ENCODE data around the gene CSF3.
A peak's percentile ranks its signal among the peaks of the same experiment; 100 is the strongest.

Gene CSF3

GRCh38 chr17:40022497-40022896 lies 7.3 kb downstream of the CSF3 start:
- no peak for TF ChIP-seq CTCF (conservative IDR thresholded peaks at IDR 0.05)
- H3K27ac ChIP-seq = peak overlapping the region; percentile 59

GRCh38 chr17:40022961-40023541 lies 7.8 kb downstream of the CSF3 start:
- H3K27ac ChIP-seq = peak overlapping the region; percentile 59
- no peak for TF ChIP-seq CTCF (conservative IDR thresholded peaks at IDR 0.05)

- TF ChIP-seq CTCF (conservative IDR thresholded peaks at IDR 0.05) = no peak
These were observed 8.5 kb downstream of the CSF3 start for GRCh38 chr17:40023590-40024292.

GRCh38 chr17:40024901-40025300 lies 9.7 kb downstream of the CSF3 start:
- H3K27ac ChIP-seq = peak overlapping the region; percentile 33; the same call in 1 of the 2 replicates
- no peak for TF ChIP-seq CTCF (conservative IDR thresholded peaks at IDR 0.05)

More at GRCh38 chr17:40023590-40024292, 8.5 kb downstream of the CSF3 start:
- H3K27ac ChIP-seq = peak overlapping the region; percentile 59

GRCh38 chr17:40025559-40025958 lies 10.3 kb downstream of the CSF3 start:
- no peak for TF ChIP-seq CTCF (conservative IDR thresholded peaks at IDR 0.05)
- peak overlapping the region; percentile 33 for H3K27ac ChIP-seq

GRCh38 chr17:40025991-40026815 lies 11.0 kb downstream of the CSF3 start:
- TF ChIP-seq CTCF (conservative IDR thresholded peaks at IDR 0.05) = no peak
- peak overlapping the region; percentile 33 for H3K27ac ChIP-seq

Data from VCaP (cell line).